ENCODE results near the gene GIMAP4. TPM values are rescaled to one million over a fixed set of nuclear protein-coding genes. Genes with fewer than 3 reads are reported as not detected.
"Not testable (repeated sequence)": the region's sequence is repeated elsewhere in the genome, so short reads cannot be mapped to it uniquely, and the experiment has no call there.

GIMAP4 gene
- not detected in 2 replicates for total RNA-seq (2014; rRNA removed; shearing (Covaris generic))

DNA sequence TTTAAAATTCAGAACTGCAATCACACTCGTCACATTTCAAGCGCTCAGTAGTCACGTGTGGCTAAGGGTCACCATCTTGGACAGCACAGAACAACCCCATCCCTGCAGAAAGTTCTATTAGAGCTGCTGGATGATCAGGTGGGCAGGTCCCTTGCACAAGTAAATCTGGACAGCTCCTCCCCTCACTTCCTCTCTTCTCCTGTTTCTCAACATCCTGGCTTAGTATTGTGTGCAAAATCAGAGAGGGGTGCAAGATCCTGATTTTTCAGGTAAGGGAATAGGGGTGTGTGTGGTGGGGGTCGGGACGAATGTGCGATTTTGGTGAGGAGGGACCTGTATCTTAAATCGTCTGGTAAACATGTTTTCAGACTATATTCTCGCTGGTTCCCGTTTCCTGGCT lies at the start of gene GIMAP4:
Gene GIMAP4, plus strand, starts transcription at position 222 of the 400 bp plus-strand sequence. CDS start 2,512 bp downstream, outside the sequence.
- H3K36me3 ChIP-seq, result no peaks in the 10 kb centered on the region
- H3K9me3 ChIP-seq (replicated peaks), result no peaks in the 10 kb centered on the region
- H3K4me3 ChIP-seq, result no peak within 1 kb of the TSS
- DNase-seq, result no peak
- peaks cover 2% of the 10 kb centered on the region; the same call in 1 of the 2 replicates for H3K27me3 ChIP-seq
- no peaks in the 10 kb centered on the region for H3K4me1 ChIP-seq
- H3K27ac ChIP-seq, result no peak within 1 kb of the TSS

DNA sequence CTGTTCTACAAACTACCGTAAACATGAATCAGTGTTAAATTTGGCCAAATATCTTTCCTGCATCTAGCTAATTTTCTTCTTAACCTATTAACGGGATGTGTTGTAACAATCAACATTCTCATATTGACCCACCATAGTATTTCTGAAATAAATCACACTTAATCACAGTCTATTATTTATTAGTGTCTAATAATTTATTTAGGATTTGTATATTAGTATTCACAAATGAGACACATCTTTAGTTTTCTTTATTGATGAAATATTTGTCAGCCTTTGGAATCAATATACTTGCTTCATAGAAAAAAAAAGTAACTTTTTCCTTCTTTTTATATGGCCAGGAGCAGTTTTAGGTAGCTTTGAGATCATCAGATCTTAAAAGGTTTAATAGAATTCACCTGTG lies 47.9 kb upstream of the GIMAP4 start:
- H3K9me3 ChIP-seq (replicated peaks), result no peaks in the 10 kb centered on the region
- H3K4me3 ChIP-seq, result no peak overlapping the region
- no peaks in the 10 kb centered on the region for H3K4me1 ChIP-seq
- peaks cover 21% of the 10 kb centered on the region for H3K27me3 ChIP-seq
- DNase-seq, result no peak
- no peak overlapping the region for H3K27ac ChIP-seq
- no peaks in the 10 kb centered on the region for H3K36me3 ChIP-seq

DNA sequence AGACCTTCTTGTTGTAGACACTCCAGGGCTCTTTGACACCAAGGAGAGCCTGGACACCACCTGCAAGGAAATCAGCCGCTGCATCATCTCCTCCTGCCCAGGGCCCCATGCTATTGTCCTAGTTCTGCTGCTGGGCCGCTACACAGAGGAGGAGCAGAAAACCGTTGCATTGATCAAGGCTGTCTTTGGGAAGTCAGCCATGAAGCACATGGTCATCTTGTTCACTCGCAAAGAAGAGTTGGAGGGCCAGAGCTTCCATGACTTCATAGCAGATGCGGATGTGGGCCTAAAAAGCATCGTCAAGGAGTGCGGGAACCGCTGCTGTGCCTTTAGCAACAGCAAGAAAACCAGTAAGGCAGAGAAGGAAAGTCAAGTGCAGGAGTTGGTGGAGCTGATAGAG lies 47.0 kb upstream of the GIMAP4 start:
- H3K36me3 ChIP-seq, result no peaks in the 10 kb centered on the region
- H3K27me3 ChIP-seq, result peaks cover 21% of the 10 kb centered on the region
- no peaks in the 10 kb centered on the region for H3K4me1 ChIP-seq
- H3K4me3 ChIP-seq, result no peak overlapping the region
- H3K9me3 ChIP-seq (replicated peaks), result no peaks in the 10 kb centered on the region
- no peak for DNase-seq
- no peak overlapping the region for H3K27ac ChIP-seq

DNA sequence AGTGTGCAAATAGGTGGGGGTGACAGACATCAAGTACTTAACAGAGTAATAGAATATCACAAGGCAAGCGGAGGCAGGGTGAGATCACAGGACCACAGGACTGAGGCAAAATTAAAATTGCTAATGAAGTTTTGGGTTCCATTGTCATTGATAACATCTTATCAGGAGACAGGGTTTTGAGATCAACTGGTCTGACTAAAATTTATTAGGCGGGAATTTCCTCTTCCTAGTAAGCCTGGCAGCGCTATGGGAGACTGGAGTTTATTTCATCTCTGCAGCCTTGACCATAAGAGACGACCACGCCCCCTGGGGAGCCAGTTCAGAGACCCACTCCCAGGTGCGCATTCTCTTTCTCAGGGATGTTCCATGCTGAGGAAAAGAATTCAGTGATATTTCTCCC lies 44.3 kb upstream of the GIMAP4 start:
- H3K4me1 ChIP-seq; H3K27ac ChIP-seq; H3K36me3 ChIP-seq; H3K27me3 ChIP-seq; H3K4me3 ChIP-seq; DNase-seq; H3K9me3 ChIP-seq (replicated peaks): not testable (repeated sequence)

DNA sequence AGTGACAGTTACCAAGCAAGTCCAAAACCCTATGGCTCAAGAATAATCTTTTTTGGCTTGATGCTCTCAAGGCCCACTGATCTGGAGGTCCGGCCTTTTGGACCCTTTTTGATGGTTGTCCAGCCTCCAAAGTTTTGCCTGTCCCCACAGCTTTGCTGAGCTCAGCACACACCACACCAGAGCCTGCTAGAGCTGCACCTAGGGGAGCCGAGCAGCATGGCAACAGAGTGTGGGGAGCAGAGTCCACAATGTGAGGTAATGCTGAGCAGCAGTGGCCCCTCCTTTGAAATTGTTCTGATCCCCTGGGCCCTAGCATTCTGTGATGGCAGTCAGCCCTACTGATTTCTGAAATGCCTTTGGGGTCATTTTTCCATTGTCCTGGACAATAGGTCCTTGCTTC lies 43.2 kb upstream of the GIMAP4 start:
- no peak overlapping the region for H3K4me3 ChIP-seq
- H3K36me3 ChIP-seq, result no peaks in the 10 kb centered on the region
- no peaks in the 10 kb centered on the region for H3K9me3 ChIP-seq (replicated peaks)
- DNase-seq, result no peak
- no peak overlapping the region for H3K27ac ChIP-seq
- H3K4me1 ChIP-seq, result no peaks in the 10 kb centered on the region
- H3K27me3 ChIP-seq, result peaks cover 8% of the 10 kb centered on the region

DNA sequence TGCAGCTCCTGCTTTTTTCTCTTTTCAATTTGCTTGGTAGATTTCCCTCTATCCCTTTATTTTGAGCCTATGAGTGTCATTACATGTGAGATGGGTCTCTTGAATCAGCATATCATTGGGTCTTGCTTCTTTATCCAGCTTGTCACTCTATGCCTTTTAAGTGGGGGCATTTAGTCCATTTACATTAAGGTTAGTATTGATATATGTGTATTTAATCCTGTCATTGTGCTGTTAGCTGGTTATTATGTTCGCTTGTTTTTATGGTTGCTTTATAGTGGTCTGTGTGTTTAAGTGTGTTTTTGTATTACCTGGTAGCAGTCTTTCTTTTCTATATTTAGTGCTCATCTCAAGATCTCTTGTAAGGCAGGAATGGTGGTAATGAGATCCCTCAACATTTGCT lies 35.5 kb upstream of the GIMAP4 start:
- H3K27ac ChIP-seq, result no peak overlapping the region

DNA sequence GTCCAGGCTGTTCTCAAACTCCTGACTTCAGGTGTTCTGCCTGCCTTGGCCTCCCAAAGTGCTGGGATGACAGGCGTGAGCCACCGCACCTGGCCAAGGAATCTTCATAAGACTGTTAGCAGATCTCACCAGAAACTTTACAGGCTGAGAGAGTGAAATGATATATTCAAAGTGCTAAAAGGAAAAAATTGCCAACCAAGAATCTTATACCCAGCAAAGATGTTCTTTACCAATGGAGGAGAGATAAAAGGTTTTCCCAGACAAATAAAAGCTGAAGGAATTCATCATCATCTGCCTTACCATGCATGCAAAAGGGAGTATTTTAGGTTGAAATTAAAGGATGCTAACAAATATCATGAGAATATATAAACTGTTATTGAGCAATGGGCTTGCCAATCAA lies 28.9 kb upstream of the GIMAP4 start:
- Histone ChIP-seq H3K4me3 (no peak overlapping the region), H3K9me3 (replicated peaks) (no peaks in the 10 kb centered on the region; the same call in 1 of the 2 replicates), H3K36me3 (no peaks in the 10 kb centered on the region), H3K4me1 (no peaks in the 10 kb centered on the region), H3K27me3 (no peaks in the 10 kb centered on the region), H3K27ac (no peak overlapping the region)
- DNase-seq, result no peak

More for the DNA sequence above, 35.5 kb upstream of the GIMAP4 start:
- no peaks in the 10 kb centered on the region for H3K36me3 ChIP-seq
- H3K4me3 ChIP-seq, result no peak overlapping the region
- no peaks in the 10 kb centered on the region for H3K9me3 ChIP-seq (replicated peaks)
- no peaks in the 10 kb centered on the region for H3K4me1 ChIP-seq
- H3K27me3 ChIP-seq, result no peaks in the 10 kb centered on the region
- DNase-seq, result no peak

DNA sequence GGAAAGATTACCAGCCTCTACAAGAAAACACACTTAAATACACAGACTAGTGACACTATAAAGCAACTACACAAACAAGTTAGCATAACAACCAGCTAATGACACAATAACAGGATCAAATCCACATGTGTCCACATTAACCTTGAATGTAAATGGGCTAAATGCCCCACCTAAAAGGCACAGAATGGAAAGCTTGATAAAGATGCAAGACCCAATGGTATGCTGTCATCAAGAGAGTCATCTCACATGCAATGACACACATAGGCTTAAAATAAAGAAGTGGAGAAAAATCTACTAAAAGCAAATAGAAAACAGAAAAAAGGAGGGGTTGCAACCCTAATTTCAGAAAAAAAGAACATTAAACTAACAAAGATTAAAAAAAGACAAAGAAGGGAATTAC lies 14.0 kb upstream of the GIMAP4 start:
- Histone ChIP-seq H3K9me3 (replicated peaks) (no peaks in the 10 kb centered on the region; the same call in 1 of the 2 replicates), H3K27ac (no peak overlapping the region), H3K4me3 (no peak overlapping the region), H3K36me3 (no peaks in the 10 kb centered on the region), H3K27me3 (no peaks in the 10 kb centered on the region), H3K4me1 (no peaks in the 10 kb centered on the region)
- no peak for DNase-seq

DNA sequence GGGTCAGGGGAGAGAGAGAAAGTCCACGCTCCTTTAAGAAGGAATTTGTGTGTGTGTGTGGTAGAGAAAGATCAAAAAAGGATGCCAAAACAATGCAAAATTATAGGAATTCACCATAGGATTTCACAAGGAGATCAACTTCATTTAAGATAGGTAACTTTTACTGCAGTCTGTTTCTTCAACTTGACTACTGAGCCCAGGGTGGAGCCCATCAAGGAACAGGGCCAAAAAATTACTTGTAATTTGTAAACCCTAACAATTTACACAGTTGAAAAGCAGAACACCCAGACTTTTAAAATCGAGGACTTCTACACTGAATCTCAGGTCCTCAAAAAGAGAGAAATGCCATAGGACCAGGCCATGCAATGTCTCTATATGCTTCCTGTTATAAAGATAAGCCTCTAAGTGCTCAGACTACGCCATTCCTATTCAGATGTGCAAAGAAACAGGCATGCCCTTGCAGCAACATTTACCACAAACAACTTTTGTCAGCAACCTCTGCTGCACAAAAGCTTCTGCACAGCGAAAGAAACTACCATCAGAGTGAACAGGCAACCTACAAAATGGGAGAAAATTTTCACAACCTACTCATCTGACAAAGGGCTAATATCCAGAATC lies 10.6 kb upstream of the GIMAP4 start:
- no peak overlapping the region for H3K27ac ChIP-seq
- no peaks in the 10 kb centered on the region for H3K36me3 ChIP-seq
- DNase-seq, result no peak
- no peaks in the 10 kb centered on the region for H3K27me3 ChIP-seq
- H3K9me3 ChIP-seq (replicated peaks), result no peaks in the 10 kb centered on the region
- no peaks in the 10 kb centered on the region for H3K4me1 ChIP-seq
- no peak overlapping the region for H3K4me3 ChIP-seq

DNA sequence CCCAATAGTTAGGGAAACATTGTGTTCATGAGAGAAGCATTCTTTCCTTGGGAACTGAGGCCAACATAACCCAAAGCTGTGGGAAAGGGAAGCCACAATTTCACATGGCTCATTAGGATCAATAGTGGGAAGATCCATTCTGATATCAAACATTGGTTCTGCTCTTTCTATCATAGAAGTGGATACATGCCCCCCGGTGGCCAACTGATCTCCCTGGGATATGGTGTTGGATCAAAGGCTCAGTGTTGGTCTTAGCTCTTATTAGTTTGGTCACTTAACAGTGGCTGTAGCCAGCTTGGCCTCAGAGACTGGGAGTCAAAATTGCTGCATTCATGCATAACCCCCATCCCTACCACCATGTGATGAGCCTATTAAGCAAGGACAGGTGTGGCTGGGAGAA lies 6.7 kb upstream of the GIMAP4 start:
- Histone ChIP-seq H3K27me3 (no peaks in the 10 kb centered on the region), H3K4me1 (no peaks in the 10 kb centered on the region), H3K36me3 (no peaks in the 10 kb centered on the region), H3K27ac (no peak overlapping the region), H3K9me3 (replicated peaks) (no peaks in the 10 kb centered on the region), H3K4me3 (no peak overlapping the region)
- no peak for DNase-seq

DNA sequence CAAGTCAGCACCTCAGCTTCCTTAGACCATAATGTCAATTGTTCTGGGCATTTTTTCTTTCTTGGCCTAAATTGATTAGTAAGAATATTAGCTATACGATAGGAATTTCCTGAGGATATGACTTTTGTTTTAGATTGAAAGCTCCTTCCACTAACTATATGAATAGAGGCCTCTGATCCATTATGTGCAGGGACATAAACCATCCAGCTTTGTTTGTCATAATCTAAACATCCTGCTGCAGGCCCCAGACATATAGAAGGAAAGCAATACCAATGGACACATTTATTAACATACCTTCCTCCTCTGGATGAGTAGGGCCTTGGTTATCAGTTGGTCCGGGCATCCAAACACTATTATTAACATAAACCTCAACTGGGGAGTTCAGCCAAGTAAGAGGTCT lies 4.3 kb upstream of the GIMAP4 start:
- Histone ChIP-seq H3K27ac (no peak overlapping the region), H3K36me3 (no peaks in the 10 kb centered on the region), H3K4me3 (no peak overlapping the region), H3K27me3 (peaks cover 2% of the 10 kb centered on the region; the same call in 1 of the 2 replicates), H3K9me3 (replicated peaks) (no peaks in the 10 kb centered on the region), H3K4me1 (no peaks in the 10 kb centered on the region)
- DNase-seq, result no peak

DNA sequence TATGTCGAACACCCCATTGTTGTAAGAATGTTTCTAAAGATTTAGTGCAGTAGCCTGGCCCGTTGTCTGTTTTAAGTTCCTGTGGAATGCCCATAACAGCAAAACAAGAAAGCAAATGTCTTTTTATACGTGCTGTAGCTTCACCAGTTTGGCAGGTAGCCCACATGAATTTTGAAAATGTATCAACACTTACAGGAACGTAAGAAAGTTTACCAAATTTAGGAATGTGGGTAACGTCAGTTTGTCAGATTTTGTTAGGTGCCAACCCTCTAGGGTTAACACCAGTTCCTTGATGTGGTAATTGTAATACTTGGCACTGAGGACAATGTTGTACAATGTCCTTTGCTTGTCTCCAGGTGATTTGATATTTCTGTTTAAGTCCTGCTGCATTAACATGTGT lies 3.2 kb upstream of the GIMAP4 start:
- no peak overlapping the region for H3K27ac ChIP-seq
- H3K27me3 ChIP-seq, result peaks cover 2% of the 10 kb centered on the region; the same call in 1 of the 2 replicates
- H3K36me3 ChIP-seq, result no peaks in the 10 kb centered on the region
- no peaks in the 10 kb centered on the region for H3K4me1 ChIP-seq
- H3K9me3 ChIP-seq (replicated peaks), result no peaks in the 10 kb centered on the region
- no peak overlapping the region for H3K4me3 ChIP-seq
- no peak for DNase-seq

DNA sequence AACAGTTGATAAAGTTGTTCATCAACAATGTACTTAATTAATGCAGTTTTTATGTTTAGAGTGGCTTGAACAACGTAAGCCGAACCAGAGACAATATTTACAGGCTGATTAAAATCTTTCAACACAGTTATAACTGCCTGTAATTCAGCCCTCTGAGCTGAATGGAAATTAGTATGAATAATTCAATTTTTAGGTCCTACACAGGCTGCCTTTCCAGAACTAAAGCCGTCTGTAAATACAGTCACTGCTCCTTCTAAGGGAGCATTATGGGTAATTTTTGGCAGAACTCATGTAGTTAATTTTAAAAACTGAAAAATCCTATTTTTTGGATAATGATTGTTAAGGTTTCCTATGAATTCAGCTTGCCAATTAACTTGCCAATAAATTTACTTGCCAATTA lies 2.6 kb upstream of the GIMAP4 start:
- Histone ChIP-seq H3K36me3 (no peaks in the 10 kb centered on the region), H3K27me3 (peaks cover 2% of the 10 kb centered on the region; the same call in 1 of the 2 replicates)
- no peak for DNase-seq

DNA sequence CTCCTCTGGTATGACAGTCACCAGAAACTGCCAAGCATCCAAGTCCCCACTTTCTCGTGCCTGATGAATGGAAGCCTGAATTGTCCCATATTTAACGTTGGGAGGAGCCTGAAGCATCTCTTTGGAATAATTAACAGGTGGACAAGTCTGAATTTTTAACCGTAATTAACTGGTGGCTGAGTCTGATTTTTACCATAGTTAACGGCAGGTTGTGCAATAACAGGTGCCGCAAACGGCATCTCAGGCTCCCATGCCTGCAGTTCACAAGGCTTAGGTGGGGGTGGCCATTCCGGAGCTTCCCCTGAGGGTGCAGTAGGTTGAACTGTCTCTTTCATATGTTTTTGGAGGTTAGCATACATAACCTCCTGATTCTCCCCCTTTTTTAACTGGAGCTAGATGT lies 2.0 kb upstream of the GIMAP4 start:
- H3K36me3 ChIP-seq, result no peaks in the 10 kb centered on the region
- H3K4me1 ChIP-seq, result no peaks in the 10 kb centered on the region
- H3K27me3 ChIP-seq, result peaks cover 2% of the 10 kb centered on the region; the same call in 1 of the 2 replicates
- H3K4me3 ChIP-seq, result no peak overlapping the region
- H3K9me3 ChIP-seq (replicated peaks), result no peaks in the 10 kb centered on the region
- no peak overlapping the region for H3K27ac ChIP-seq
- no peak for DNase-seq

More for the DNA sequence above, 2.6 kb upstream of the GIMAP4 start:
- no peaks in the 10 kb centered on the region for H3K9me3 ChIP-seq (replicated peaks)
- no peak overlapping the region for H3K4me3 ChIP-seq
- H3K27ac ChIP-seq, result no peak overlapping the region
- no peaks in the 10 kb centered on the region for H3K4me1 ChIP-seq

DNA sequence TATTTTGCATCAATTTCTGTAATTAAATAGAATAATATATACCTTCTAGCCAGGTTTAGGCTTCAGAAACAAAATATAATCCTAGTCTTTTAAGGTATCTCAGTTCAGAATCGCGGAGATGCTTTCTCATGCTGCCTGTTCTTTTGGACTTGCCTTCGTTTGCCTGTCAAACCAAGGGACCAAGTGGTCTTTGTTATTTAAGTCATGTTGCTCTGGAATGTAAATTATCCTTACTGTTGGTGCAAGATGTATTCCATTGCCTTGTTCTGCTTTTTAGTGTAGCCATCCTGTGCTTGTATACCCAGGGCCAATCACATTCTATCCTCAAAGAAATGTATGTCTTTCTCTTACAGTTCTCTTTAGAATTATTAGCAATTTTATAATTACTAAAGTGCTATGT lies 1.1 kb upstream of the GIMAP4 start:
- no peak overlapping the region for H3K4me3 ChIP-seq
- H3K27me3 ChIP-seq, result peaks cover 2% of the 10 kb centered on the region; the same call in 1 of the 2 replicates
- H3K27ac ChIP-seq, result no peak overlapping the region
- no peak for DNase-seq
- no peaks in the 10 kb centered on the region for H3K36me3 ChIP-seq
- no peaks in the 10 kb centered on the region for H3K9me3 ChIP-seq (replicated peaks)
- H3K4me1 ChIP-seq, result no peaks in the 10 kb centered on the region

DNA sequence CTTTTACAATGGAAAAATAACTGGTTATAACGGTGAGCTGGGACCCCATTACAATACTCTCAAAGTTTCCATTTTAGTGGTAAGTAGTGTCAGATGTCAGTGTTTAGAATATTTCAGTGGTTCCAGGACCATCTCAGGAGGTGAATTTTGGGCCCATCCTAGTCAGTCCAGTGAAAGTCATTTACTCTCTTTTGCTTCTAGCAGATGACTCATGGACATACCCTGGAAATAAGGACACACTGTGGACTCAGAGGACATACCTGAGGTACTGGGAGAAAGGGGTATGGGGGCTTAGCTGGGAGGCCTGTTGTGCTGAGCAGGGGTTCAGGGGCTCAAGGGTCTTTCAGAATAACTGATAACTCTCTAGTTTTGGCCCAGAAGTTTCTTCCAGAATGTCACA lies 618 bp upstream of the GIMAP4 start:
- no peak for DNase-seq
- Histone ChIP-seq H3K27ac (no peak overlapping the region), H3K9me3 (replicated peaks) (no peaks in the 10 kb centered on the region), H3K36me3 (no peaks in the 10 kb centered on the region), H3K27me3 (peaks cover 2% of the 10 kb centered on the region; the same call in 1 of the 2 replicates), H3K4me1 (no peaks in the 10 kb centered on the region), H3K4me3 (no peak overlapping the region)

Measured in SJCRH30 (cell line).